Lung (tissue), 12 donors: ENCODE data around the gene VAMP5. TPM values are rescaled to one million over a fixed set of nuclear protein-coding genes. Genes with fewer than 3 reads are reported as not detected.
A peak's percentile ranks its signal among the peaks of the same experiment; 100 is the strongest.

ENCODE experiments used
- ATAC-seq: fragments of 200-7000 bp; cut with Tn5 transposase; one replicate; pipeline ENCODE4 v1.9.1; 2020; ENCODE audit warnings: moderate number of reproducible peaks; ENCODE audit not compliant: insufficient read depth, low FRiP score
- DNase-seq, 3 donors: peaks; one replicate each; pipeline ENCODE4 v3.0.0-alpha.2; 2013 to 2017
- H3K27ac ChIP-seq, 2 donors: one replicate each; pipeline ENCODE4 v1.5.1; 2013; ENCODE audit warnings: mild to moderate bottlenecking in 2 of 2, moderate library complexity in 2 of 2, control low read depth in 1 of 2, inconsistent platforms in 1 of 2, low read depth in 1 of 2, low read length in 1 of 2
- H3K27me3 ChIP-seq, 3 donors: one replicate each; pipeline ENCODE4 v1.5.1; 2013; ENCODE audit warnings: low read length in 2 of 3; ENCODE audit not compliant: control insufficient read depth in 3 of 3, insufficient read depth in 3 of 3
- H3K36me3 ChIP-seq, 4 donors: one replicate each; pipeline ENCODE4 v1.5.1; 2013; ENCODE audit warnings: low read length in 4 of 4, mild to moderate bottlenecking in 1 of 4, moderate library complexity in 1 of 4; ENCODE audit not compliant: control insufficient read depth in 4 of 4, insufficient read depth in 4 of 4
- H3K4me1 ChIP-seq, 5 donors: one replicate each; pipeline ENCODE4 v1.5.1; 2013; ENCODE audit warnings: low read length in 5 of 5, mild to moderate bottlenecking in 2 of 5, moderate library complexity in 1 of 5; ENCODE audit not compliant: control insufficient read depth in 5 of 5, insufficient read depth in 5 of 5
- H3K4me3 ChIP-seq: one replicate; pipeline ENCODE4 v1.5.1; 2013; ENCODE audit warnings: mild to moderate bottlenecking, control low read depth, moderate library complexity
- H3K9ac ChIP-seq, 2 donors: one replicate each; pipeline ENCODE4 v1.5.1; 2013; ENCODE audit warnings: low read length in 2 of 2, control low read depth in 1 of 2; ENCODE audit not compliant: insufficient read depth in 1 of 2
- H3K9me3 ChIP-seq, 4 donors: one replicate each; pipeline ENCODE4 v1.5.1; 2013; ENCODE audit warnings: low read length in 3 of 4, mild to moderate bottlenecking in 1 of 4, moderate library complexity in 1 of 4; ENCODE audit not compliant: control insufficient read depth in 4 of 4, insufficient read depth in 3 of 4
- CTCF ChIP-seq: IDR thresholded peaks from 2 replicates; pipeline ENCODE4 v1.5.1; 2012; ENCODE audit warnings: mild to moderate bottlenecking; ENCODE audit errors: control extremely low read depth, extremely low read depth
- WGBS, 2 donors: extraction: QIAGEN DNeasy Blood & Tissue Kit; methylation state at CpG; one replicate each; pipeline ENCODE4 v1.1.7; 2013; 5-methylcytosine and 5-hydroxymethylcytosine counted together
- polyA plus RNA-seq, 2 donors: library from polyadenylated mRNA; stranded (reverse); fragments of 200-250 nt; gene quantifications; one replicate each; pipeline ENCODE4 v1.2.1, GENCODE V29; 2013
- total RNA-seq, 2 donors: library from RNA; depleted of rRNA in 1 of 2; stranded (reverse); fragments of >200 nt in 1 of 2; gene quantifications; one replicate each; pipeline ENCODE4 v1.2.1, GENCODE V29; 2014 to 2021
- donor health status: control.
- donor health status: control.
- donor health status: Bipolar disorder and iron deficiency.
- donor health status: healthy.
- donor health status: DM: yes; HTN: yes; CAD: no.

VAMP5 gene
- total and polyA plus RNA-seq, 4 donors: 18.5 to 165 (median 73.0) TPM

GRCh38 chr2:85575739-85576138, 8.5 kb upstream of the VAMP5 start:
- Histone ChIP-seq H3K4me3 (no peak overlapping the region), H3K27me3 (no peaks in the 10 kb centered on the region), H3K27ac (peak overlapping the region in 1 of 2 donors; percentile 35), H3K4me1 (peaks cover 0 to 40% (median 16%) of the 10 kb centered on the region in 5 donors), H3K36me3 (no peaks in the 10 kb centered on the region), H3K9me3 (no peaks in the 10 kb centered on the region), H3K9ac (no peak overlapping the region)
- ATAC-seq (no peak), DNase-seq (no peak)
- 80 to 90% methylated on average over 8 of the region's 8 CpGs for WGBS, 2 donors
- no peak for TF ChIP-seq CTCF

- Histone ChIP-seq H3K36me3 (peaks cover 0 to 5% (median 0%) of the 10 kb centered on the region in 4 donors), H3K4me1 (peaks cover 0 to 40% (median 16%) of the 10 kb centered on the region in 5 donors), H3K9ac (no peak overlapping the region), H3K9me3 (no peaks in the 10 kb centered on the region), H3K4me3 (no peak overlapping the region), H3K27ac (peak overlapping the region in 1 of 2 donors; percentile 96), H3K27me3 (no peaks in the 10 kb centered on the region)
- 38 to 40% methylated on average over 3 of the region's 3 CpGs for whole genome bisulfite sequencing, 2 donors
- no peak for DNase-seq
- TF ChIP-seq CTCF: no peak
- no peak for ATAC-seq
Measured at GRCh38 chr2:85577063-85577385, 7.2 kb upstream of the VAMP5 start.

- Histone ChIP-seq H3K4me1 (peaks cover 0 to 40% (median 20%) of the 10 kb centered on the region in 5 donors), H3K9ac (peak within 1 kb of the TSS; percentile 19 to 25), H3K4me3 (peak within 1 kb of the TSS; percentile 27), H3K27me3 (no peaks in the 10 kb centered on the region), H3K27ac (peak within 1 kb of the TSS; percentile 33 to 96), H3K9me3 (no peaks in the 10 kb centered on the region), H3K36me3 (peaks cover 0 to 7% (median 0%) of the 10 kb centered on the region in 4 donors)
- 6 to 7% methylated on average over 19 of the region's 19 CpGs for WGBS, 2 donors
- peak; percentile 76 for ATAC-seq
- TF ChIP-seq CTCF: no peak
- DNase-seq: peak; percentile 50 to 69 (median 53)
Measured at GRCh38 chr2:85577386-85578242, 6.6 kb upstream of the VAMP5 start, which contains the start of gene VAMP8. Gene VAMP8 (plus strand): TSS chr2:85577586. CDS start chr2:85577647, 61 bp downstream.
